Inflammatory macrophage (primary cell): ENCODE data around the gene ACOX3.
"Not testable (repeated sequence)": the region's sequence is repeated elsewhere in the genome, so short reads cannot be mapped to it uniquely, and the experiment has no call there.

Experiments
- DNase-seq, 2 donors: peaks; one replicate each; pipeline ENCODE4 v3.0.0-alpha.2; 2020 to 2022

Gene ACOX3

GRCh38 chr4:8349664-8350236, 90.8 kb downstream of the ACOX3 start:
- DNase-seq = no peak

- DNase-seq = not testable (repeated sequence)
Observed at GRCh38 chr4:8349236-8349635, 91.3 kb downstream of the ACOX3 start.

- peak; percentile 24 to 56 for DNase-seq
Observed at GRCh38 chr4:8348071-8348470, 92.5 kb downstream of the ACOX3 start.

- DNase-seq = no peak
Observed at GRCh38 chr4:8347660-8348059, 92.9 kb downstream of the ACOX3 start.

- DNase-seq = no peak
Observed at GRCh38 chr4:8346838-8347605, 93.5 kb downstream of the ACOX3 start.

GRCh38 chr4:8345946-8346814, 94.3 kb downstream of the ACOX3 start:
- no peak for DNase-seq

GRCh38 chr4:8345053-8345945, 95.2 kb downstream of the ACOX3 start:
- no peak for DNase-seq

GRCh38 chr4:8344377-8344776, 96.1 kb downstream of the ACOX3 start:
- DNase-seq = peak; percentile 9 to 60

GRCh38 chr4:8343967-8344331, 96.6 kb downstream of the ACOX3 start:
- no peak for DNase-seq

GRCh38 chr4:8343262-8343966, 97.1 kb downstream of the ACOX3 start:
- no peak for DNase-seq

- no peak for DNase-seq
Observed at GRCh38 chr4:8342651-8343261, 97.8 kb downstream of the ACOX3 start.

- no peak for DNase-seq
Observed at GRCh38 chr4:8341691-8342090, 98.8 kb downstream of the ACOX3 start.

GRCh38 chr4:8341281-8341680, 99.2 kb downstream of the ACOX3 start:
- DNase-seq = not testable (repeated sequence)

- no peak for DNase-seq
Observed at GRCh38 chr4:8340781-8341241, 99.7 kb downstream of the ACOX3 start.

GRCh38 chr4:8338351-8338961, 102.1 kb downstream of the ACOX3 start:
- peak; percentile 73 to 85 for DNase-seq

GRCh38 chr4:8336412-8337075, 104.0 kb downstream of the ACOX3 start:
- DNase-seq = peak; percentile 75 to 87

- no peak for DNase-seq
Observed at GRCh38 chr4:8335848-8336247, 104.7 kb downstream of the ACOX3 start.

- no peak for DNase-seq
Observed at GRCh38 chr4:8334786-8335460, 105.6 kb downstream of the ACOX3 start.

GRCh38 chr4:8333726-8334460, 106.6 kb downstream of the ACOX3 start:
- no peak for DNase-seq
